HepG2 (cell line): ENCODE results near the gene IGF2BP1. TPM values are rescaled to one million over a fixed set of nuclear protein-coding genes. Genes with fewer than 3 reads are reported as not detected.
A peak's percentile ranks its signal among the peaks of the same experiment; 100 is the strongest.

Source experiments
- NFAT5 ChIP-seq: sonication (generic); formaldehyde crosslinking; IDR thresholded peaks from 2 replicates; pipeline ENCODE4 v1.4.0; 2020; ENCODE audit warnings: missing genetic modification reagents
- PATZ1 ChIP-seq: sonication (generic); formaldehyde crosslinking; IDR thresholded peaks from 2 replicates; pipeline ENCODE4 v1.4.0; 2020; ENCODE audit warnings: missing genetic modification reagents
- TFAP4 ChIP-seq: sonication (generic); IDR thresholded peaks from 2 replicates; pipeline ENCODE4 v1.6.1; 2016; ENCODE audit warnings: low read depth, borderline replicate concordance
- ZBTB39 ChIP-seq: sonication (generic); formaldehyde crosslinking; IDR thresholded peaks from 2 replicates; pipeline ENCODE4 v1.5.0; 2020; ENCODE audit warnings: missing genetic modification reagents
- ZNF225 ChIP-seq: sonication (generic); formaldehyde crosslinking; IDR thresholded peaks from 2 replicates; pipeline ENCODE4 v1.4.0; 2020; ENCODE audit warnings: mild to moderate bottlenecking, missing genetic modification reagents
- ZNF333 ChIP-seq: sonication (generic); formaldehyde crosslinking; IDR thresholded peaks from 2 replicates; pipeline ENCODE4 v1.4.0; 2020; ENCODE audit warnings: mild to moderate bottlenecking, missing genetic modification reagents, borderline replicate concordance
- ZNF574 ChIP-seq: sonication (generic); formaldehyde crosslinking; IDR thresholded peaks from 2 replicates; pipeline ENCODE4 v1.4.0; 2020; ENCODE audit warnings: missing genetic modification reagents
- ZNF619 ChIP-seq: sonication (generic); formaldehyde crosslinking; IDR thresholded peaks from 2 replicates; pipeline ENCODE4 v1.4.0; 2020; ENCODE audit warnings: mild to moderate bottlenecking, missing genetic modification reagents
- ZNF709 ChIP-seq: sonication (generic); formaldehyde crosslinking; IDR thresholded peaks from 2 replicates; pipeline ENCODE4 v1.5.0; 2020; ENCODE audit warnings: mild to moderate bottlenecking, missing genetic modification reagents
- ZNF724P ChIP-seq: sonication (generic); formaldehyde crosslinking; IDR thresholded peaks from 2 replicates; pipeline ENCODE4 v1.8.0; 2022; ENCODE audit warnings: missing genetic modification reagents, borderline replicate concordance
- ZNF800 ChIP-seq: sonication (generic); formaldehyde crosslinking; IDR thresholded peaks from 2 replicates; pipeline ENCODE4 v1.4.0; 2020; ENCODE audit warnings: missing genetic modification reagents
- polyA plus RNA-seq, 8 experiments: library from polyadenylated mRNA; depleted of rRNA in 3 of 8; stranded (reverse) in 7 of 8; unstranded in 1 of 8; fragments of >200 nt; fragmentation: Illumina TruSeq in 4 of 8; extraction: Trizol in 4 of 8; gene quantifications; 2 replicates each; pipeline versions ENCODE4 v1.2.1 to v1.2.3, GENCODE V29; 2011 to 2016; ENCODE audit warnings: low read depth in 4 of 8, missing spikeins in 1 of 8, mixed read lengths in 1 of 8; ENCODE audit not compliant: insufficient read depth in 1 of 8
- total RNA-seq, 5 experiments: library from RNA; depleted of rRNA; stranded (reverse); fragments of >200 nt; fragmentation: Illumina TruSeq; extraction: Trizol; gene quantifications; 2 replicates each; pipeline ENCODE4 v1.2.3, GENCODE V29; 2016; ENCODE audit warnings: low read depth in 1 of 5

The IGF2BP1 gene
- total and polyA plus RNA-seq, 2 of the 13 experiments (the other 11 are each of a cell fraction or from before 2014, with no cell fraction given) = 29.7 to 75.1 TPM

- peak; percentile 45 for TF ChIP-seq PATZ1 (CRISPR knock-in tag)
- TF ChIP-seq NFAT5 (CRISPR knock-in tag) = no peak
- TF ChIP-seq ZNF724P (CRISPR knock-in tag) = no peak
- no peak for TF ChIP-seq ZBTB39 (CRISPR knock-in tag)
- no peak for TF ChIP-seq ZNF619 (CRISPR knock-in tag)
- no peak for TF ChIP-seq ZNF800 (CRISPR knock-in tag)
- TF ChIP-seq ZNF225 (CRISPR knock-in tag) = peak; percentile 79; the same call in 1 of the 2 replicates
- TF ChIP-seq ZNF574 (CRISPR knock-in tag) = peak; percentile 47; the same call in 1 of the 2 replicates
- 0 out of 2 replicates have a peak, but pooled peaks have one; percentile 34 for TF ChIP-seq ZNF709 (CRISPR knock-in tag)
- peak; percentile 92; the same call in 1 of the 2 replicates for TF ChIP-seq ZNF333 (CRISPR knock-in tag)
- TF ChIP-seq TFAP4 = peak; percentile 23; the same call in 1 of the 2 replicates
Measured at GRCh38 chr17:49013311-49014213, 16.4 kb downstream of the IGF2BP1 start (continued).
